Naive thymus-derived CD4-positive, alpha-beta T cell (primary cell): ENCODE data around the gene PROM1. TPM values are rescaled to one million over a fixed set of nuclear protein-coding genes. Genes with fewer than 3 reads are reported as not detected.

Source experiments
- ATAC-seq: fragments of 150-1000 bp; cut with Tn5 transposase; 2 replicates; pipeline ENCODE4 v1.10.0; 2021; ENCODE audit warnings: mild to moderate bottlenecking, moderate library complexity
- CTCF ChIA-PET: fragments of 350-600 bp; sonication (Branson Sonifier 250); formaldehyde crosslinking; loops from one replicate; lab custom pipeline; 2021; ENCODE audit warnings: antibody characterized with exemption; lab: Charles Lee
- POLR2A ChIA-PET: fragments of 350-600 bp; sonication (Branson Sonifier 250); formaldehyde crosslinking; loops from one replicate; lab custom pipeline; 2021; ENCODE audit warnings: antibody characterized with exemption, inconsistent platforms; lab: Charles Lee
- DNase-seq, 9 donors: peaks; one replicate each; pipeline versions ENCODE4 v3.0.0 to v3.0.0-alpha.2; 2020 to 2022; ENCODE audit warnings: mixed read lengths in 1 of 9
- H3K27ac ChIP-seq: one replicate; pipeline ENCODE4 v1.7.0; 2013; ENCODE audit warnings: mild to moderate bottlenecking, low read depth, low read length, moderate library complexity
- H3K27me3 ChIP-seq, 2 donors: one replicate each; pipeline ENCODE4 v1.7.0; 2013; ENCODE audit warnings: low read length in 2 of 2, mild to moderate bottlenecking in 2 of 2, moderate library complexity in 2 of 2; ENCODE audit not compliant: control insufficient read depth in 2 of 2, insufficient read depth in 2 of 2
- H3K36me3 ChIP-seq, 3 experiments: 1 replicate in 2 of 3; 2 replicates in 1 of 3; pipeline ENCODE4 v1.7.0; 2013; ENCODE audit warnings: low read length in 3 of 3, mild to moderate bottlenecking in 3 of 3, moderate library complexity in 1 of 3; ENCODE audit not compliant: insufficient read depth in 3 of 3, control insufficient read depth in 2 of 3
- H3K4me1 ChIP-seq, 2 donors: one replicate each; pipeline ENCODE4 v1.7.0; 2013; ENCODE audit warnings: low read length in 2 of 2, mild to moderate bottlenecking in 2 of 2, moderate library complexity in 1 of 2; ENCODE audit not compliant: control insufficient read depth in 2 of 2, insufficient read depth in 2 of 2
- H3K4me3 ChIP-seq: 2 replicates; pipeline ENCODE4 v1.7.0; 2013; ENCODE audit warnings: mild to moderate bottlenecking, low read length
- H3K9me3 ChIP-seq, 3 experiments: 1 replicate in 2 of 3; 2 replicates in 1 of 3; pipeline ENCODE4 v1.7.0; 2013; ENCODE audit warnings: low read length in 3 of 3; ENCODE audit not compliant: control insufficient read depth in 2 of 3
- H3K27ac Mint-ChIP-seq, 9 donors: one replicate each; pipeline ENCODE4 v1.8.0; 2020 to 2022; ENCODE audit warnings: mixed read lengths in 9 of 9, mild to moderate bottlenecking in 8 of 9, moderate library complexity in 5 of 9, inconsistent platforms in 2 of 9
- H3K27me3 Mint-ChIP-seq, 5 donors: one replicate each; pipeline ENCODE4 v1.8.0; 2021 to 2022; ENCODE audit warnings: mixed read lengths in 5 of 5, mild to moderate bottlenecking in 1 of 5
- H3K36me3 Mint-ChIP-seq, 5 donors: one replicate each; pipeline ENCODE4 v1.8.0; 2020 to 2022; ENCODE audit warnings: mixed read lengths in 5 of 5, mild to moderate bottlenecking in 3 of 5, inconsistent platforms in 1 of 5
- H3K4me1 Mint-ChIP-seq, 7 donors: one replicate each; pipeline ENCODE4 v1.8.0; 2020 to 2022; ENCODE audit warnings: mixed read lengths in 7 of 7, mild to moderate bottlenecking in 3 of 7, inconsistent platforms in 1 of 7
- H3K4me3 Mint-ChIP-seq, 10 donors: one replicate each; pipeline ENCODE4 v1.8.0; 2020 to 2022; ENCODE audit warnings: mild to moderate bottlenecking in 10 of 10, mixed read lengths in 10 of 10, moderate library complexity in 6 of 10, inconsistent platforms in 2 of 10
- H3K9me3 Mint-ChIP-seq, 11 donors: one replicate each; pipeline ENCODE4 v1.8.0; 2020 to 2022; ENCODE audit warnings: mixed read lengths in 11 of 11, mild to moderate bottlenecking in 4 of 11, inconsistent platforms in 1 of 11, moderate library complexity in 1 of 11
- intact Hi-C, 2 donors: fragments of 100-400 bp; cut with micrococcal nuclease; formaldehyde crosslinking; loops; one replicate each; pipeline ENCODE4 v1.15.1; 2023
- polyA plus RNA-seq, 2 donors: library from polyadenylated mRNA; unstranded; fragments of 300-500 nt; fragmentation: Illumina TruSeq; gene quantifications; one replicate each; pipeline ENCODE4 v1.2.3, GENCODE V29; 2021
- total RNA-seq, 6 experiments: library from RNA in 5 of 6; stranded (reverse) in 5 of 6; gene quantifications; 1 replicate in 5 of 6; 2 replicates in 1 of 6; pipeline ENCODE4 v1.2.3 and lab custom pipeline; 2021 to 2026

PROM1 gene
- total and polyA plus RNA-seq, 7 experiments from 2014 or later = 0.13 to 2.6 TPM; not detected in 5

- Mint-ChIP-seq H3K36me3 (no peaks in the 10 kb centered on the region), H3K9me3 (no peaks in the 10 kb centered on the region), H3K4me3 (no peak overlapping the region), H3K27ac (no peak overlapping the region), H3K4me1 (peaks cover 0 to 2% (median 0%) of the 10 kb centered on the region in 7 donors), H3K27me3 (peaks cover 0 to 11% (median 6%) of the 10 kb centered on the region in 5 donors)
- intact Hi-C loops = no loop called here
- no peak for DNase-seq
- no peaks in the 10 kb centered on the region for H3K9me3 ChIP-seq
- ChIA-PET CTCF (no interaction called here), POLR2A (no interaction called here)
- no peak for ATAC-seq
- no peaks in the 10 kb centered on the region for H3K36me3 ChIP-seq
- H3K4me3 ChIP-seq = no peak overlapping the region
- H3K27me3 ChIP-seq = no peaks in the 10 kb centered on the region
- no peak overlapping the region for H3K27ac ChIP-seq
- H3K4me1 ChIP-seq = no peaks in the 10 kb centered on the region
These were observed 100.8 kb downstream of the PROM1 start for GRCh38 chr4:15982842-15983524.

DNA sequence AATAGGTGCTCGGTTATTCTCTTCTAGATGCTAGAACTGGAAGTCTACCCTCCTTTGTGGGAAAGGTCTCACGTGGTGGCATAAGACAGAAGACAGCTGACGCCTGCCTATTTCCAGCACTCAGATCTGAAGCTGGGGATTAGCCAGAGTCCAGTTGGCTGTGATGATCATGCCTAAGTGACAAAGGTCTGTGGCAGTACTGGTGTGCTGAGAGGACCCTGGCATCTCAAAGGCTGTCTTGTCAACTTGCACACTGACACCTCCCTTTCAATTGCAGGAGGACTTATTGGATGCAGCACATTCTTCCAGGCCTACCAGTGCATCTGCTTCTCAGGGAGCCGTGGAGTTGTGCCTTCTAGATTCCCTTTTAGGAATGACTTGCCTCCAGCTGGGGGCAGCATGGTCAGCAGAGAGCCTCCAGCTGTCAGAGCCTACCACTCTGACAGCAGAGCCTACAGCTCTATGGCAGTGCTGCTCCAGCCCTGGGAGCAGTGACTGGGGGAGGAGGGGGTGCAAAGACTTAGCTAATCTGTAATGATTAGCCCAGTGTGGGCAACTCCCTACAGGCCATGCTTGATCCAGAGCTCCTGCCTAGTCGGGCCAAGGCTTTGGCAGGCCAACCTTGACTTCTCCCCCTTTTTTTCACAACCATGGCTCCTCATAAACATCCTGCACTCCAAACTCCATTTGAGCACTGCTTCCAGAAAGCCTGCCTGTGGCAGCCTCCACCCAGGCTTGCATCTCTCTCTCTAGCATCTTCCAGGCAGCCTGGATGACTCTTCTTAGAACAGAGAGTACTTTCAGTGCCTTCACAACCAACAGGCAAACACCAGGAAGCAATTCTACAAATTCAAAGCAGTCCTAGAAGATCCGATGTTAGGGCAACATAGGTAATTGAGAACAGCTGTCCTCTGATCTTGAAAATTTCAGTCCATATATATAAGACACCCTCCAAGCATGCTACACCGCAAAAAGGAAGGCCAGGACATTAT lies 107.1 kb downstream of the PROM1 start:
- Mint-ChIP-seq H3K4me3 (no peak overlapping the region), H3K36me3 (no peaks in the 10 kb centered on the region), H3K27me3 (peaks cover 0 to 10% (median 4%) of the 10 kb centered on the region in 5 donors), H3K27ac (no peak overlapping the region), H3K9me3 (peaks cover 0 to 4% (median 0%) of the 10 kb centered on the region in 11 donors), H3K4me1 (peaks cover 0 to 1% (median 0%) of the 10 kb centered on the region in 7 donors)
- ATAC-seq (no peak), DNase-seq (no peak)
- Histone ChIP-seq H3K27me3 (no peaks in the 10 kb centered on the region), H3K27ac (no peak overlapping the region), H3K4me1 (no peaks in the 10 kb centered on the region), H3K9me3 (no peaks in the 10 kb centered on the region), H3K4me3 (no peak overlapping the region), H3K36me3 (no peaks in the 10 kb centered on the region)
- ChIA-PET POLR2A (no interaction called here), CTCF (interaction anchor here (0.8 to 1.0 kb wide), 2 partner anchors 23 to 25 kb away, joined by 3 read pairs; no protein-coding TSS in a partner anchor)
- intact Hi-C loops = no loop called here

- ChIA-PET POLR2A (no interaction called here), CTCF (no interaction called here)
- DNase-seq (no peak), ATAC-seq (peak; percentile 67)
- no peak overlapping the region for H3K4me3 Mint-ChIP-seq
- Histone ChIP-seq H3K4me3 (no peak overlapping the region), H3K36me3 (no peaks in the 10 kb centered on the region), H3K27ac (no peak overlapping the region), H3K27me3 (no peaks in the 10 kb centered on the region), H3K4me1 (no peaks in the 10 kb centered on the region), H3K9me3 (no peaks in the 10 kb centered on the region)
- H3K36me3 Mint-ChIP-seq = peaks cover 0 to 2% (median 0%) of the 10 kb centered on the region in 5 donors
- peaks cover 0 to 1% (median 0%) of the 10 kb centered on the region in 7 donors for H3K4me1 Mint-ChIP-seq
- H3K9me3 Mint-ChIP-seq = peaks cover 0 to 5% (median 0%) of the 10 kb centered on the region in 11 donors
- intact Hi-C loops = no loop called here
- peaks cover 2 to 27% (median 6%) of the 10 kb centered on the region in 5 donors for H3K27me3 Mint-ChIP-seq
- no peak overlapping the region for H3K27ac Mint-ChIP-seq
These were observed 112.6 kb downstream of the PROM1 start for GRCh38 chr4:15971068-15971801.

DNA sequence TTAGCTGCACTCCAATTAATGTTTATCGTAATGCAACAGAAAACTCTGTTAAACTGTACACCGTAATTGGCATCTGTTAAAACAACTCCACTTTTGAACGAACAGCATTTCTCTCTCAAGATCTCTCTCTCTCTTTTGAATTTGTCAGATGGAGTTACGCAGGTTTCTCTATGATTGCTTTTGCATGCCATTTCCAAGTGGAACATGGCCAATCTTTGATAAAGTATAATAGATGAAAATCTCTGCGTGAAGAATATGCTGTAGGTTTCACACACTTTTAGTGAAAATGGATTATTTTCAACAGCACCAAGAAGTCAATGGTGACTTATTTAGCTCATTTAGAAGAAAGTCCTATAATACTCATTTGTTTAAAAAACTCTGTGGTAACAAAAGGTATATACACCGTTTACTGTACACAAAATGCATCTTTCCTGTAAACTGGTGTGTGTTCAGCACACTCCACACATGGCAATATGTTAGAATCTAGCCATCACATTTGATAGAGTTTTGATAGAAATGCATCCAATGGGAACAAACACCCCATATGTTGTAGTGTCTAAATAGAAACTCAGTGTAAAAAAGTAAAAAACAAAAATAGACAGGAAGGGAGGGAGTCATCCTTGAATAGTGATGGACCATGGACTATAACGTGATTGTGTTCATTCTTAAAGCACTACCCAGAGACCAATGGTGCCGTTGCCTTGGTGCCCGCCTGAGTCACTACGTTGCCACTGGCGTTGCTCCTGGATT lies 115.1 kb downstream of the PROM1 start:
- Mint-ChIP-seq H3K27ac (no peak overlapping the region), H3K4me3 (no peak overlapping the region), H3K4me1 (peaks cover 0 to 7% (median under 1%) of the 10 kb centered on the region in 7 donors)

DNA sequence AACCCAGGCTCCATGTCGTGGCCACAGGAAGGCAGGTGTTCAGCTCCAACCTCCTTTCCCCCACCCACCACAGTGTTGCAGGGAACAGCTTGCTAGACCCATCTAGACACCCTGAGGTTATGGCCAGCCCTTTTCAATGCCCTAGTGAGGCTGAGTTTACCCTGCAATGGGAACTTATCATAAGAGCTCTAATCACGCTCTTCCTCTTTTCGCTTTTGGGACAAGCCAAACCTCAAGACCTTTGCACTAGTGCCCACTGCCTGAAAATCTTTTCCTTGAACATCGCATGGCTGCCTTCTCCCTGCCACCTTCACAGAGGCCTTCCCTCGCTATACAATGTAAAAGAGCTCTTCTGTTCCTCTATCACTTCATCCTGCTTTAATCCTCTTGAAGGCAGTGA lies 118.5 kb downstream of the PROM1 start:
- peaks cover 5 to 15% of the 10 kb centered on the region in 2 donors for H3K4me1 ChIP-seq
- Mint-ChIP-seq H3K36me3 (peaks cover 0 to 4% (median 0%) of the 10 kb centered on the region in 5 donors), H3K4me3 (no peak overlapping the region), H3K9me3 (peaks cover 0 to 6% (median 0%) of the 10 kb centered on the region in 11 donors), H3K4me1 (peaks cover 6 to 26% (median 18%) of the 10 kb centered on the region in 7 donors), H3K27ac (peak overlapping the region in 1 of 9 donors; percentile 33), H3K27me3 (peaks cover 4 to 19% (median 6%) of the 10 kb centered on the region in 5 donors)
- CTCF ChIA-PET = no interaction called here
- DNase-seq = no peak
- ATAC-seq = no peak
- intact Hi-C loops = no loop called here
- H3K36me3 ChIP-seq = no peaks in the 10 kb centered on the region
- H3K9me3 ChIP-seq = no peaks in the 10 kb centered on the region
- H3K27me3 ChIP-seq = no peaks in the 10 kb centered on the region
- H3K4me3 ChIP-seq = no peak overlapping the region
- H3K27ac ChIP-seq = no peak overlapping the region
- POLR2A ChIA-PET = no interaction called here

More for the DNA sequence above, 115.1 kb downstream of the PROM1 start:
- Histone ChIP-seq H3K4me1 (no peaks in the 10 kb centered on the region), H3K36me3 (no peaks in the 10 kb centered on the region), H3K4me3 (no peak overlapping the region), H3K9me3 (no peaks in the 10 kb centered on the region), H3K27ac (no peak overlapping the region), H3K27me3 (no peaks in the 10 kb centered on the region)
- ChIA-PET CTCF (no interaction called here), POLR2A (no interaction called here)
- DNase-seq (no peak), ATAC-seq (no peak)
- intact Hi-C loops = no loop called here
- peaks cover 0 to 4% (median 0%) of the 10 kb centered on the region in 5 donors for H3K36me3 Mint-ChIP-seq
- H3K9me3 Mint-ChIP-seq = peaks cover 0 to 6% (median 0%) of the 10 kb centered on the region in 11 donors
- peaks cover 4 to 22% (median 6%) of the 10 kb centered on the region in 5 donors for H3K27me3 Mint-ChIP-seq
